GM12874 (cell line): ENCODE results near the gene EPX.

Experiments used
- CTCF ChIP-seq: IDR thresholded peaks from 2 replicates; pipeline ENCODE4 v1.5.1; 2011; ENCODE audit warnings: low read depth, mild to moderate bottlenecking, control low read depth, low read length, moderate library complexity; ENCODE audit not compliant: insufficient read depth

The EPX gene

DNA sequence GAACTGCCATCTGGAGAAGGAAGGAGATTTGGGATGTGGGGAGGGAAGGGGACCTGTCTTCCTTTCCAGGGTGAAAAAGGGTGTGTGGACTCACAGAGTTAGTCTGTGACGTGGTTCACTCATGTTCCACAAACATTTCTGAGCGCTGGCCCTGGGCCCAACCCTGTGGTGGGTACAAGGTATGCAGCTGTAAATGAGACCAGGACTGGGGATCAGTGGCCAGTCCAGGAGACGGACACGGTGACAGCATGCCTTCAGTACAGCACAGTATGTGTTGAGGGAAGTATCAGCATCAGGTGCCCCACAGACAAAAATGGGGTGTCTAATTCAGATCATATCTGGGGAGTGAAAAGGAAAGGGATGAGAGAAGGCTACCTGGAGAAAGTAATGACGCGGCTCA is 5.5 kb upstream of the EPX start:
- no peak for TF ChIP-seq CTCF

DNA sequence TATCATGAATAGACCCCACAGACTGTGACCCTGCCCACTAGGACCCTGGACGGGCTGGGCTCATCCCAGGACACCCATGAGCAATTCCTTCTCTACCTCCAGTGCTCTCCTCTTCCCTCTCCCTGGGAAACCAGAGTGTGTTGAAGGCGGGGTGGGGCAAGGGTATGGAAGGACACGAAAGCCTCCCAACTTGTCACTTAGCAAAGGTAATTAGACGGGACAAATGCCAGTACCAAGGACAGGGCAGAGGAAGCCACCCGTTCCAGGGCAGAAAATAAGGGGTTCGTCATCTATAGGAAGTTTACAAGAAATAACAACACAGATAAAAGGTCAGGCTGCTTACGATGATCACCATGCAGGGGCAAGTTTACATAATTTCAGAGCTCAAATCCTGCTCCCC is 4.9 kb upstream of the EPX start:
- no peak for TF ChIP-seq CTCF

GRCh38 chr17:58189436-58190146 is 2.9 kb upstream of the EPX start:
- TF ChIP-seq CTCF = no peak

DNA sequence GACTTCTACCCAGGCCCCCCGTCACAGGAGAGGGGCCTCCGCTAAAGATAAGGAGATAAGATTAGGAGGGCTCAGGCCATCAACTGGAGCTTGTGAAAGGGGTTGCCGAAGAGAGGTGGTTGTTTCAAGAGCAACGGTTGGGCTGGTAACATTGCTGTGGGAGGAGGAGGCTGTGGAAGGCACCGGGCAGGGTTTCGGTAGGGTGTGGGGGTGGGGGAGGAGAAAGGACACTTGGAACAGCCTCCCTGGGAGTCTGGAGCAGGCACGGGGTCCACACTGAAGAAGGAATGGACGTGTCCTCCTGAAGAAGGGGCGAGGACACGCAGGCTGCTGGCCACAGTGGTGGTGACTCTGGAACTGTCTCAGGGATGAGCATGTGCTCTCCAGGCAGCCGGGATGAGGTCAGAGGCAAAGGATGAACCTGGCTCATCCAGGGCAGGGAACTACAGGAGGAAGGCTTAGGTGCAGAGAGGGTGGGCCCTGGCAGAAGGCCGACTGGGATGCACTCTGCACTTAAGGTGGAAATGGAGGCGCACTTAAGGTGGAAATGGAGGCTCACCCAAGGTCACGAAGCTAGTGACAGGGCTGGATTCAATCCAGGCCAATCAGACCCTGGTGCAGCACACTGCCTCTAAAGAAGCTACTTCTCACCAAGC is 1.2 kb upstream of the EPX start:
- no peak for TF ChIP-seq CTCF

GRCh38 chr17:58193641-58194255 is 1.2 kb downstream of the EPX start:
- 0 out of 2 replicates have a peak, but pooled peaks have one; percentile 8 for TF ChIP-seq CTCF

- no peak for TF ChIP-seq CTCF
Measured at GRCh38 chr17:58195518-58196123, 3.1 kb downstream of the EPX start.

DNA sequence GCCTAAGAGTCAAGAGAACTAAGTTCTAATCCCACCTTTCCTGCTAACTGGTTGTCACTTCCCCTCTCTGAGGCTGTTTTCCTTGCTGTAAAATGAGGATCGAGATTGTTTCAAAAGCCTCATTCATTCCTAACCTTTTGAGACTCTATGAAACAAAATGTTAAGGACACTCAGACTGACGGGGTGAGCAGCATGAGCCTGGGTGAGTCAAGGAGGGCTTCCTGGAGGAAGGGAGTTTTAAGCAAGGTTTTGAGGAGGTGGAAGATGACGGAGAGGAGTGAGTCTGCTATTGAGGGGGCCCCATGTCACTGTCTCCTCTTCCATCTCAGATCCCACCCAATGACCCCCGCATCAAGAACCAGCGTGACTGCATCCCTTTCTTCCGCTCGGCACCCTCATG is 4.1 kb downstream of the EPX start:
- no peak for TF ChIP-seq CTCF
